IPS DF 19.7 (cell line): Measurements from ENCODE around the gene NCSTN.

Source experiments
- DNase-seq: peaks from one replicate; pipeline ENCODE4 v3.0.0-alpha.2; 2013; ENCODE audit warnings: low read depth, low spot score

NCSTN gene

DNA sequence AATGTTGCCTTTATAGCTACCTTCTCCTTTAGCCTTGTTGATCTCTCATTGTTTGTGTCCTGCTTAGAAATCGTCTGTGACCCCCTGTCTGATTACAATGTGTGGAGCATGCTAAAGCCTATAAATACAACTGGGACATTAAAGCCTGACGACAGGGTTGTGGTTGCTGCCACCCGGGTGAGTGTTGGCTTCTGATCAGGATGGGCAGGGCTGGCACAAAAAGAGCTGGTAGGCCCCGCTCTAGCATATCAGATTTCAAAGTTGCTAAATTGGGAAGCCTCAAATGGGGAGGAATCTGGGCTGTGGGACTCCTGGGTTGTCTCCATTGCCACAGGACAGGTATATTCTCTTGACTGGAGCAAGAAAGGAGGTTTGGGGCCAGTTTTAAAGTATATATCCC lies 8.4 kb downstream of the NCSTN start:
- no peak for DNase-seq

DNA sequence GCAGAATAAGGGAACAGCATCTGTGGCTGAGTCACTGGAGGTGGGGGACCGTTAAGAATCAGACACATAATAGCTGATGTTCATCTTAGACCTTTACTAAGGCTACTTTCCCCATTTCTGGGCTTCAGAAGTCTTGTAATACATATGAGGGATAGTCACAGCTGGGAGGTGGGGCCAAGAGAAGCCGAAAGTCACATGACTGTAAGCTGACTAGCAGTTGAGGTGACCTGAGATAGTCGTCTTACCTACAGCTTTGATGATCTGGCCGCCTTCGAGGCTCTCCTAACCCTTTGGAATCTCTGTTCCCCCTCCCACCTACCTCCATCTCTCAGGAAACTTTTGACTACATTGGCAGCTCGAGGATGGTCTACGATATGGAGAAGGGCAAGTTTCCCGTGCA lies 9.4 kb downstream of the NCSTN start:
- DNase-seq = no peak

DNA sequence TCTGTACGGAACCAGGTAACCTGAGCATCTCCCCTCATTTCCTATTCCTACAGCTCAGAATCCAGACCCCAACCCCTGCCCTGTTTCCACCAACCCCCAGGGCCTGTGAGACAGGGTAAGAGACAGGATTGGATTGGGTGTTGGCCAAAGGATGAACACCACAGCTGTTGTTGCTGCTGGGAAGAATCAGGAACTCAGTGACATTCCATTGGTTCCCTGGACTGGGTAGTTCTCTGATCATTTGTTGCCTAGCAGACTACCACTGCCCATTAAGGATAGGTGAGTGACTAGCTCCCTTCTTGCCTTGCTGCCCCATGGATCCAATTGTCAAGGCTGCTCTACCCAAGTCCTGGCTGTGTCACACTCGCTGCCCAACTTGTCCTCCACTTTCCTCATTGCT lies 10.0 kb downstream of the NCSTN start:
- no peak for DNase-seq

DNA sequence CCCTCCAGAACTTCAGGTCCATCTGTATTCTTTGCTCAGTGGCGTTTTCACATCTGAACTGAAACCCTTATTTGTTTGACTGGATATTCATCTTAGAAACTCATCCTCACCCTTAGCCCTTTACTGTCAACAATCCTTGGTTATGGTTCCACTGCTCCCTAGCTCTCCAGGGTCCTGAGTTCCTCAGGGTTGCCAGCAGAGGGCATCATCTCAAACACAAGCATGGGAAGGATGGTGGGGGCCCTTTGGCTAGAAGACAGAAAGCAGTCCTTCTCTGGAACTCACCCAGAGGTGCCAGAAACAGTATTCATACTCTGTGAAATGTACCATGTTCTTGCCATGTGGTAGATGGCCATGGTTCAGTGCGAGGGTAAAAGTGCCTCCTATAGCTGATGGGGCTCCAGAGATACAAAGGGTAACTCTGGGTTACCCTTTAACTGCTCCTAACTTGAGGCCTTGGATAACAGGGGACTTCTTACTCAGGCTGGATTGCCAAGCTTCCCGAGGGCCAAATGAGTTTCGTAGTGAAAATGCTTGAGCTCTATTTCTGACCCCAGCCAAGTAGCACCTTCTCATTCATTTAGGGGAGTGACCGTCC lies 11.3 kb downstream of the NCSTN start:
- DNase-seq = no peak

DNA sequence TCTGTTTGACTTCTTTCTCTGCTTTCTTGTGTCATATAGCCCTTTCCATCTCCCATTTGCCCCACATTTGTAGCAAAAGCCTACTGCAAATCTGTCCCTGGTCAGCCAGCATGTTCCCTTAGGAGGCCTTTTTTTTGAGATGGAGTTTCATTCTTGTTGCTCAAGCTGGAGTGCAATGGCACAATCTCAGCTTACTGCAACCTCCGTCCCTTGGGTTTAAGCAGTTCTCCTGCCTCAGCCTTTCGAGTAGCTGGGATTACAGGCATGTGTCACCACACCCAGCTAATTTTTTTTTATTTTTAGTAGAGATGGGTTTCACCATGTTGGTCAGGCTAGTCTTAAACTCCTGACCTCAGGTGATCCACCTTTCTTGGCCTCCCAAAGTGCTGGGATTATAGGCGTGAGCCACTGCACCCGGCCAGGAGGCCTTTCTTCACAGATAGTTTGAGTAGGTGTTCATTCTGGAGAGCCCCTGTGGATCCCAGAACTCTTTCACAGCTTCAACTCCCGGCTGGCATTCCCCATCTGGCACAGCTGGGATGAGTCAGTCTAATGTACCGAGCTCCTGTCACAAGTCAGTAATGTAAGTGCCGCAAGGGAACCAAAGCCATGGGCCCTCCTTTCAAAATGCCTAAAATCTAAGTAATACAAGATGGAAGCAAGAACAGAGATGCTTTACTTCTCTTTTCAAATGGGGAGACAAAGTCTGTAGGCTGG lies 14.3 kb downstream of the NCSTN start:
- DNase-seq = no peak

DNA sequence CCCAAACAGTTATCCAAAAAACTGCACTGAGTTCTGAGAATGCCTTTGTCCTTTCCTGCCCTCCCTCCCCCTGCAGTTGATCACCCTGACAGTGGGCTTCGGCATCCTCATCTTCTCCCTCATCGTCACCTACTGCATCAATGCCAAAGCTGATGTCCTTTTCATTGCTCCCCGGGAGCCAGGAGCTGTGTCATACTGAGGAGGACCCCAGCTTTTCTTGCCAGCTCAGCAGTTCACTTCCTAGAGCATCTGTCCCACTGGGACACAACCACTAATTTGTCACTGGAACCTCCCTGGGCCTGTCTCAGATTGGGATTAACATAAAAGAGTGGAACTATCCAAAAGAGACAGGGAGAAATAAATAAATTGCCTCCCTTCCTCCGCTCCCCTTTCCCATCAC lies 14.9 kb downstream of the NCSTN start:
- no peak for DNase-seq

DNA sequence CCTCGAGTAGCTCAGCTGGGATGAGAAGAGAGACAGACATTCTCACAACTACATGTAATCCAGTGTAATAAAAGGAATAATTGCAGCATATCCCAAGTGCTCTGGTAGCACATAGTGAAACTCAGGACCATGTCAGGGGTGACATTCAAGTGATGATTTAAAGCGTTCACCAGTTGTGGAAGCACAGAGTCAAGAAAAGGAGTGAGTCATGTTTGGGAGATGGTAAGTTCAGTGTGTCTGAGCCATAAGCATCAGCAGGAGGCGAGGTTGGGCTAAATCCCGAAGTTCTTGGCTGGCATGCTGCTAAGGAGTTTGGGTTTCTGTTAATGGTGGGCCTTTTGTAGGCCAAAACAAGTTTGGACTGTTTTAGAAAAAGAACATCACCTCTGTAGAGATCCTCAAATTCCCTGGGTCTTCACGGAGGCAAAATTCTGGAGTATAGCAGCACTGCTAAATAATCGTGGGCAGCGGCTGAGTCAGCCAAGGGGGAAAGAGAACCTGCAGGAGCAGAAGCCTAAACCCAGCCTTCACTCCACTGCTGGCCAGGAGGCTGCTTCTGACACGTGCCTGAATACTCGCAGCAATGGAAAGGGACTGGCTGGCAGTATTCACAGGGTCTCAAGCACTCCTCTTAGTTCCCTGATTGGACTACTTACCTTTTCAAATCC lies 16.5 kb downstream of the NCSTN start:
- no peak for DNase-seq

DNA sequence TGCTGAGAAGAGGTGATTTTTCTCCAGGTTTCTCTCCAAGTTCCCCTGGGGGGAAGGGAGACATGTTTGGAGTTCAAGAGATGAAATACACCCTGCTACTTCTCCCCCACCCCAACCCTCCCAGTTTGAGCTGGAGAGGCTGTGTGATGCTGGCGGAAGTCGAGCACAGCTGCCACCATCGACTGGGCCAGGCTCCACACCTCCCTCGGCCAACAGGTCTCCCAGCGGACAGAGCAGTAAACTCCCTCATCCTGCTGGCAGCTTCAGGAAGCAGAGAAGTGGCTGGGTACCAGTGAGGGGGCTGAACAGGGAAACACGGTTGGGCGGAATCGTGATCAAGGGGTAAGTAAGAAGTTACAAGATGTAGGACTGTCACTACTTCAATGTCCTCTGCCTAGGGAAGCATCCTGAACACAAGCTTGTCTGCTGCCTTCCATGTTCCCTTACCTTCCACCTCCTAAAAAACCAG lies 17.1 kb downstream of the NCSTN start:
- DNase-seq = no peak

DNA sequence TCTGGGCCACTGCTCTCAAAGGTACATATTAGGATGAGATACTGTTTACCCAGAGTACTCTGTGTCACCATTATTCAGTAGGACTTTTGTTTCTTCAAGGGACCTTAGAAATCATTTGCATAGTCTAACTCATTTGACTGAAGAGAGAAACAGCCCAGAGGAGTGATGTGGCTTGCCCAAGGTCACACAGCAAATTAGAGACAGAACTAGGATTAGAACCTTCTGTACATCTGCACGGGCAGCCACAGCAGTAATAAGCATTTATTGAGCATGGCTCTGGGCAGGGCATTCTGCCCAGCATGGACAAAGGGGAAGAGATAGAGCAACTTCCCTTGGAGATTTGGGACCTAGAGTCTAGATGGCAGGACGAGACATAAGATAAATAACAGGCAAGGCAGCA lies 18.0 kb downstream of the NCSTN start:
- no peak for DNase-seq

DNA sequence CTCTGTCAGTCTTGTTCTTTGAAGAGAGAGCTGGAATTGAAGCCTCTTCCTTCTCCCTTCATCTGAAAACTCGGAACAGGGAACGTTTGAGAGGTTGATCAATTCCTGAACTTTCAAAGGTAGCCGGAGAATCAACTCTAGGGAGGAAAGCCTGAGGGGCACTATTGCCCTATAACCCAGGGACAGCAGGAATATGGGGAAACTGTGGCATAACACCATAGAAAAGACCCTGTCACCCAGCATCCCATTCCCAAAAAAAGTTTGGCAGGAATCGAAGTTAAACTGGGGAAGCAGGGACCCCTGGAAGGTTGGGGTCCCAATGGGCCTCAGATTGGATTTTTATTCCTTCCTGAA lies 18.6 kb downstream of the NCSTN start:
- DNase-seq = no peak

DNA sequence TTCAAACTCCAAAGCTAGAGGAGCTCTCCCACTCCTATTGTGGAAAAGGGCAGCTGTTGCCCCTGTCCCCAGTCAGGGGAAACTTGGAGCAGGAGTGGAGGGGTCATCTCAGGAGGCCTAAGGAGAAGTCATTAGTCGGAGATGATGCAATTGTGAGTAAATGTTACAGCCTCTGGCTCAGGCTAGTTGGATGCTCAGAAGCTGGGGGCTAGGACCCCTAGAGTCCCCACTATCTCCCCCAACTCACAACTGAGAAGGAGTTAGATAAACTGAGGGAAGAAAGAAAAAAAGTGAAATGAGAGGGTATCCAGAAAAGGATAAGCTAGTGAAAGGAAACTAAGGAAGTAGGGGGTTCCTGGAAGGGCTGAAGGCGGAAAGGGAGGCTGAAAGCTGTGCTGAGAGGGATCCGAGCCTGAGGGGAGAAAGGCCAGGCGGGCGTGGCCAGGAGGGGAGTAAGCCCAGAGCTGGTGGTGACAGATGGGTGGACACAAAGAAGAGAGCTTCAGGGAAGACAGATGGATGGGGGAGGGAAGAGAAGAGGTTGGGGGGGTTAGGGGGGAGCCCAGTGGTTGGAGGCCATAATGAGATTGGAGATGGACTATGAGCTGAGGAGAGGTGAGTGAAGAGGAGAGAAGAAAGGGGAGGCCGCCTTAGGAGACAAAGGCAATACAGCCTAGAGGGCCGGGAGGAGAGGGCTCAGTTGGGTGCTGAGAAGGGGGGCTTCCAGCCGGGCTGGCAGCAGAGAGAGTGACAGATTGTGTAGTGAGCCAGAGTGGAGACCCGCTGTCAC lies 19.2 kb downstream of the NCSTN start:
- DNase-seq = no peak

DNA sequence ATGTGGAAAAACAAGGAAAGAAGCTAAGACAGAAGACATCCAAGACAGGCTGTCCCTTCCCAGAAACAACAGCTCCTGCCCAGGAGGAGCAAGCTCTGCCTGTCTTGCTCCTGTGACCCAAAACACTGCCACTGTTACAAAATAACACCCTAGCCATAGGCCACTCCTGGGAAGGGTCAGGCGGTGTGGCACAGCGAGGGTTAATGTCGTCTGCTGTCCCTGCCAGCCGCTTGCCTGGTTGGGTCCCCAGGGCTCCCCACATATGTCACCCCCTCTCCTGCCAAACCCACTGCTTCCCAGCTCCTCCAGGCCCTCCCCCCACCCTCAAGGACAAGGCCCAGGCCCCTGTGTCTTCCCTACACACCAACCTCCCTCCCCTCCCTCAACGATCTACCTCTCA lies 19.8 kb downstream of the NCSTN start:
- no peak for DNase-seq

DNA sequence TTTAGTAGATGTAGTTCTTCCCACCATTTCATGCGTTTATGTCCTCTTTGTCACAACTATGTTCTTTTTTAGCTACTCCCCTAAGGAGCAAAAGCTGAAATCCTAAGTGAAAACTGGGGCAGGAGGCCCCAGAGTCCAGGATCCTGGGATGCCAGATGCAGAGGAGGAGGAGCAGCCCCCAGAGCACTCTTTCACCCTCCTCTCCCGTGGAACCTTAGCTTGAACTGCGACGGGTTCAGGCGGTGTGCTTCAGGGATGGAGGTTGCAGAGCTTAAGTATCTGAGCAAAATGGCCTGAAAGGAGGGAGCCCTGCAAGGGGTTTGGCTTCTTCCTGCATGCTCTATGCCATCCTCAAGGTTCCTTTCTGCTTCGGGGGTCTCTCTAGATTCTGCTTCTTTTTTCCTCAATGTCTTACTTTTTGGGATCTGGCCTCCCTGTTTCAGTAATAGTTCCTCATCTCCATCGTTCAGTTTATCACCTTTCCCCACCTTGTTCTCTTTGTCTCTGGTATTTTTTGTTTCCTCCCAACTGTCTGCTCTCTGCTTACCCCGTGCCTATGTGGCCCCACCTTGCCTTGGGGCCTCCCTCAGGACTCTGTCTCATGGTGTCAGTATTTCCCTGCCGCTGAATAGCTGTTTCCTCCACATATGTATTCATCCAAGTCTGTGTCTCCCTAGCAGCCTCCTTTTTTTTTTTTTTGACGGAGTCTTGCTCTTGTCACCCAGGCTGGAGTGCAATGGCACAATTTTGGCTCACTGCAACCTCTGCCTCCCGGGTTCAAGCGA lies 21.0 kb downstream of the NCSTN start:
- DNase-seq = no peak

DNA sequence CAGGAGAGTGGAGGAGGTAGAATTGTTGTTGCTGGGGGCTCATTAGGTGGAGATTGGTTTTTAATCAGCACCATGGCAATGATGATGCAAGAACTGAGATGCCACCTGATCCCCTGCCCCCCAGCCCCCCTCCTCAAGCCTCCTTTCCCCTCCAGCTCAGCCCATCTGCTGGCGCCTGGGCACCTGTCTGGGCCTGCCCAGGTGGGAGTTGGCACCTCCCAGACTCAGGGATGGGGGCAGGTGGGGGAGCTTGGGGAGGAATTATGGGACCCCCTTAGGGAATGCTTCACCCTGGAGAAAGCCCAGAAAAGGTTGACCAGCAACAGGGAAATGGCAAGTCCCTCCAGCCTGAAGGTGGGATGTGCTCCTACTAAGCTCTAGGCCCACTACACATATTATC lies 22.1 kb downstream of the NCSTN start:
- DNase-seq = no peak

DNA sequence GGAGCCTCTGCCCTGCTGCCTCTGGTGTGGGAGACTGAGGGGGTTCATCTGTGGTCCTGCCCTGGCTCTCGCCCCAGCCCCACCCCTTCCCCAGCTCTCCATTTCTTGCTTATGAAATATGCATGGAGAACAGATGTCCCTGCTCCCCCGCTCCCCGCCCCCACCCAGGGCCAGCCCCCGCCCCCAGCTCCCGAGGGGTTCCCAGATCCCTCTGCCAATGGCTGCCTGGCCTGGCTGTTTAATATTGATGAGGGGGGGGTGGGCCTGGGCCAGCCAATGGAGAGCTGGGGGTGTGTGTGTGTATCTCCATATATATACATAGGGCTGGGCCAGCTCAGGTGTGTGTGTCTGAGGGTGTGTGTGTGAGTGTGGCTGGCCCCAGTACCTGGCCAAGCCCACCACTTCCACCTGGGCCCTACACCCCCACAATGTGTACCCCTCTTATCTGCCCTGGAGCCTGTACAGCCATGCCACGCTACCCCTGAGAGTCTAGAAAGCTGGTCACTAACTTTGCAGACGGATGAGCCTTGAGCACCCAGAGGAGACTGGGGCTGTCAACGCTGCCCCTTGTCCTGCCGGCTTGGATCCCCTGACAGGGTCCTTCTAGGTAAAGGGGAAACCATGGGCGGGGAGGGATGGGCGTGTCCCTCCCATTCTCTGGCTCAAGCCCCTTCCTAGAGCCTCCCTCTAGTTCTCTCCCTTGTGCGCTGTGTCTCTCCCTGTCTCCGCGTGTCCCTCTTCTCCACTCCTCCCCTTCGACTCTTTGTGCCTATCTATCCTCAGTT lies 23.7 kb downstream of the NCSTN start, which contains the start of gene NHLH1:
TSS of gene NHLH1 (plus strand) at position 341 of the 785 bp plus-strand sequence. CDS start 3,661 bp downstream, outside the sequence.
- DNase-seq = no peak

DNA sequence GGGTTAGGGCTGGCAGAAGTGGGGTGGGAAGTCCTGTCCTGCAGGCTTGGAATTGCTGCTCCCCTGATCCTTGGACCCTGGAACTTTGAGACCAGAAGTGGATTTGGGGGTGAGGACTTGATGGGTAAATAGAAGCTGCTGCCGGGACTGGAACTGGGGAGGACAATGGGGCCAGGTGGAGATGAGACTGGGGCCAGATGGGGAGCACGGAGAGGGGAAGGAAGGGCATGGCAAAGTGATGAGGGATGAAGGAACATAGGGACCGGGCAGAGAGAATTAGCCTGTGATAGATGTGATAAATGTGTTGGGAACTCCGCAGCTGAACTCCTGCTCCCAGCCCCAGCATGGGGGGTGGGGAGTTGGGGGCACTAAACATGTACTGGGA lies 24.3 kb downstream of the NCSTN start:
- no peak for DNase-seq

DNA sequence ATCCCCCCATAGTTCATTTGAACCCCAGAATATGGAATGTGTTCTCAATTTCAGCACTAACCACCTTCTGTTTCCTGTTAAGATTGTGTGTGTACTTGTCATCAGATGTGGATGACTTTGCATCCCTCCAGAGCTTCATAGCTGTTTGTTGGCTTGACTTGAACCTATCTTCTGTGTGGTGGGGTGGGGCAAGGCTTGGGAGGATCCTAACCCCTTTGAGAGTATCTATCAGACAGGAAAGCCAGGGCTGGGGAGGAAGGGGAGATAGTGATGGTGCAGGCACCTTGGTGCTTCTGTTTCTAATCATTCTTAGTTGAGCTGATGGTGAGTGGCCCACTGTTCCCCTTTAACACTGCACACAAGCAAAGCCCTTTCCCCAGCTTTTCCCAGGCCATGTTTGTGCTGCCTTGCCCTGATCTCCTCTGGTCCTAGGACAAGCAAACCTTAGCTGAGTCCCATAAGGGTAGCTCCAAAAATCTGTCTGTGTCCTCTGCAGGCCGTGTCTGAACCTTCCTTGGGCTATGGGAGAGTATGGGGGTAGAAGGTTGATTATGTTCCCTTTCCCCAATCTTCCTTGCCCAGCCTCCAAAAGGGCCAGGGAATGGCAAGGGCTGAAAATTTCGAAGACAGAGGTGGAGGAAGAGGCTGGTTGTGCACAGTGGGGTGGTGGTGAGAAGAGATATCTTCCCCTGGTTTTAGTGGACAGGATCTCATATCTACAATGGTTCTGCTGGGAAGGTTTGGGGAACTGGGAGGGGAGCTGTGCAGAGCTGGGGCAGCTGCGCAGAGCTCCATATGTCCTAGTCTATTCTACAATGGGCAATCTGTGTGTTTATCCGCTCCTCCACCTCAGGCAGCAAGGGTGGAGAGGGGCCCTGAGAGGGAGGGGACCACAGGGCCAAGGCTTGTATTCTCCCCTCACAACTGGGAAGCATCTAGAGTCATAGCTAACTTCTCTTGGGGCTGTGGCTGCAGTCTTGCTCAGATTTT lies 25.0 kb downstream of the NCSTN start:
- DNase-seq = no peak

DNA sequence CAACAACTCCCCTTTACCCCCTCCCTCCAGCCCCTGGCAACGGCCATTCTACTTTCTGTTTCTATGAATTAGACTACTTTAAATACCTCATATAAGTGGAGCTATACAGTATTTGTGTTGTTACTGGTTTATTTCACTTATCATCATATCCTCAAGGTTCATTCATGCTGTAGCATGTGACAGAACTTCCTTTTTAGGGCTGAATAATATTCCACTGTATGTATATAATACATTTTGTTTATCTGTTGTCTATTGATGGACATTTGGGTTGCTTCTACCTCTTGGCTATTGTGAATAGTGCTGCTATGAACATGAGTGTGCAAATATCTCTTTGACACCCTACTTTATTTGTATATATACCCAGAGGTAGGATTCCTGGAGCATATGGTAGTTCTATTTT lies 25.9 kb downstream of the NCSTN start:
- DNase-seq = no peak

DNA sequence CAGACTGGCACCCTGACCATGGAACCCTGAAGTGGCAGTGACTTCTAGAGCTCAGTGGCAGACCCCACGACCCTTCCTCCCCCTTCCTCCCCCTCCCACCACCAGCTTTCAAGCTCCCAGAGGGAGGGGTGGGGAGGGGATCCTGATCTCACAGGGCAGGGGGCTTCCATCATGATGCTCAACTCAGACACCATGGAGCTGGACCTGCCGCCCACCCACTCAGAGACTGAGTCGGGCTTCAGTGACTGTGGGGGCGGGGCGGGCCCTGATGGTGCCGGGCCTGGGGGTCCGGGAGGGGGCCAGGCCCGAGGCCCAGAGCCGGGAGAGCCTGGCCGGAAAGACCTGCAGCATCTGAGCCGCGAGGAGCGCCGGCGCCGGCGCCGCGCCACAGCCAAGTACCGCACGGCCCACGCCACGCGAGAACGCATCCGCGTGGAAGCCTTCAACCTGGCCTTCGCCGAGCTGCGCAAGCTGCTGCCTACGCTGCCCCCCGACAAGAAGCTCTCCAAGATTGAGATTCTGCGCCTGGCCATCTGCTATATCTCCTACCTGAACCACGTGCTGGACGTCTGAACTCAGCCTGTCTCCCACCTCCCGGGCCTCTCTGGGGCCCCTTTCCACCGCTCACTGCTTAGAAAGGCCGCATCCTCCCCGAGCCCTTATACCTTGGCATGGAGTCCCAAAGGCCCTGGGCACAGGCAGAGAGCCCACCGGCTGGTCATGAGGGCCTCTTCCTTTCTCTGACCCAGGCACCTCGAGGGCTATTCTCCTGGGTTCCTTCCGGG lies 27.6 kb downstream of the NCSTN start:
- no peak for DNase-seq
